ENCODE data around the gene SLC28A1. TPM values are rescaled to one million over a fixed set of nuclear protein-coding genes. Genes with fewer than 3 reads are reported as not detected.

Gene SLC28A1
- total and polyA plus RNA-seq, 2 donors (not counting 1 experiment from before 2014, with no cell fraction given): not detected

DNA sequence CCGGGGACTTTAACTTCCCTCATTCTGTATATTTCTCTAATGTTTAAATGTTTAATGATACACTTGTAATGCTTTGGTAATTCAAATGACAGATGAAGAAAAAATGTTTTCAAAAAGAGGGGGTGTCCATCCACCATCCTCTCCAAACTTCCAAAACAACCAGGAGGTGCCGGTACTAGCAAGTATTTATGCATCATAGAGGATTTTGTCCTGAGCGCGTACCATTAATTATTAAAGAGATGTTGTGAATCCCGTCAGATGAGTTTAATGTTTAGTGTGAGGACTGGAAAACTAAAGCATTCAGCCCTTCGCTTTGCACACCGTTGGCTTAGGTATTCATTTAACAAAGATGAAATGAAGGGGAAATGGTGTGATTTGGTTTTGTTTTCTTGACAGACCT is 1.3 kb downstream of the SLC28A1 start:
- Histone ChIP-seq H2AFZ (ENCODE audit: insufficient read depth, low read depth, low read length, poor library complexity, severe bottlenecking) (no peak overlapping the region), H3K27me3 (replicated peaks in 1 of 4; ENCODE audit: control extremely low read depth in 1 of 4, control insufficient read depth in 3 of 4, insufficient read depth in 4 of 4, low read length in 3 of 4) (no peaks in the 10 kb centered on the region), H3K79me2 (ENCODE audit: control insufficient read depth, insufficient read depth, low read length) (no peaks in the 10 kb centered on the region), H4K20me1 (ENCODE audit: control insufficient read depth, insufficient read depth, low read length, poor library complexity, severe bottlenecking) (no peaks in the 10 kb centered on the region), H3K27ac (ENCODE audit: low read length in 2 of 2) (no peak overlapping the region), H3K4me3 (ENCODE audit: control extremely low read depth in 1 of 5, extremely low read depth in 1 of 5, insufficient read depth in 1 of 5, low read depth in 2 of 5, low read length in 4 of 5) (no peak overlapping the region), H3K9ac (ENCODE audit: low read length) (no peak overlapping the region), H3K9me3 (ENCODE audit: control extremely low read depth in 1 of 3, control insufficient read depth in 2 of 3, insufficient read depth in 1 of 3, low read length in 2 of 3) (no peaks in the 10 kb centered on the region), H3K4me2 (replicated peaks; ENCODE audit: low read depth, low read length, poor library complexity, severe bottlenecking) (no peak overlapping the region), H3K36me3 (replicated peaks in 1 of 2; ENCODE audit: control extremely low read depth in 1 of 2, control insufficient read depth in 1 of 2, extremely low read depth in 1 of 2, insufficient read depth in 2 of 2, low read length in 1 of 2) (no peaks in the 10 kb centered on the region), H3K4me1 (ENCODE audit: control insufficient read depth in 2 of 2, insufficient read depth in 2 of 2, low read length in 2 of 2) (no peaks in the 10 kb centered on the region)
- ChIA-PET CTCF (no interaction called here), POLR2A (no interaction called here)
- Mint-ChIP-seq H3K27ac (no peak overlapping the region), H3K9me3 (ENCODE audit: insufficient read depth) (no peaks in the 10 kb centered on the region), H3K27me3 (peaks cover 5% of the 10 kb centered on the region), H3K4me1 (no peaks in the 10 kb centered on the region), H3K4me3 (no peak overlapping the region)
- ATAC-seq (ENCODE audit: low read depth): no peak
- 100% methylated on average over 3 of the region's 7 CpGs for WGBS (ENCODE audit: insufficient coverage)
- DNase-seq: no peak
- intact Hi-C loops (cut with micrococcal nuclease): no loop called here
- TF ChIP-seq CTCF (IDR thresholded peaks at IDR 0.05): no peak
- no peak for TF ChIP-seq EZH2 (IDR thresholded peaks at IDR 0.05; ENCODE audit: borderline replicate concordance, insufficient read depth, low read depth, low read length, poor library complexity, severe bottlenecking)

GRCh38 chr15:84886211-84886983 is 1.9 kb downstream of the SLC28A1 start:
- DNase-seq (no peak), ATAC-seq (ENCODE audit: low read depth) (no peak)
- Histone ChIP-seq H3K27me3 (replicated peaks in 1 of 4; ENCODE audit: control extremely low read depth in 1 of 4, control insufficient read depth in 3 of 4, insufficient read depth in 4 of 4, low read length in 3 of 4) (no peaks in the 10 kb centered on the region), H3K9me3 (ENCODE audit: control extremely low read depth in 1 of 3, control insufficient read depth in 2 of 3, insufficient read depth in 1 of 3, low read length in 2 of 3) (no peaks in the 10 kb centered on the region), H3K36me3 (replicated peaks in 1 of 2; ENCODE audit: control extremely low read depth in 1 of 2, control insufficient read depth in 1 of 2, extremely low read depth in 1 of 2, insufficient read depth in 2 of 2, low read length in 1 of 2) (no peaks in the 10 kb centered on the region), H3K9ac (ENCODE audit: low read length) (no peak overlapping the region), H3K27ac (ENCODE audit: low read length in 2 of 2) (no peak overlapping the region), H3K4me2 (replicated peaks; ENCODE audit: low read depth, low read length, poor library complexity, severe bottlenecking) (no peak overlapping the region), H2AFZ (ENCODE audit: insufficient read depth, low read depth, low read length, poor library complexity, severe bottlenecking) (no peak overlapping the region), H3K4me1 (ENCODE audit: control insufficient read depth in 2 of 2, insufficient read depth in 2 of 2, low read length in 2 of 2) (no peaks in the 10 kb centered on the region), H3K4me3 (ENCODE audit: control extremely low read depth in 1 of 5, extremely low read depth in 1 of 5, insufficient read depth in 1 of 5, low read depth in 2 of 5, low read length in 4 of 5) (no peak overlapping the region), H3K79me2 (ENCODE audit: control insufficient read depth, insufficient read depth, low read length) (no peaks in the 10 kb centered on the region), H4K20me1 (ENCODE audit: control insufficient read depth, insufficient read depth, low read length, poor library complexity, severe bottlenecking) (no peaks in the 10 kb centered on the region)
- Mint-ChIP-seq H3K4me1 (no peaks in the 10 kb centered on the region), H3K27ac (no peak overlapping the region), H3K9me3 (ENCODE audit: insufficient read depth) (no peaks in the 10 kb centered on the region), H3K4me3 (no peak overlapping the region), H3K27me3 (peaks cover 9% of the 10 kb centered on the region)
- POLR2A ChIA-PET: no interaction called here
- CTCF ChIA-PET: no interaction called here
- TF ChIP-seq CTCF (IDR thresholded peaks at IDR 0.05) (no peak), EZH2 (IDR thresholded peaks at IDR 0.05; ENCODE audit: borderline replicate concordance, insufficient read depth, low read depth, low read length, poor library complexity, severe bottlenecking) (no peak)
- 89% methylated on average over 13 of the region's 14 CpGs for WGBS (ENCODE audit: insufficient coverage)
- intact Hi-C loops (cut with micrococcal nuclease): no loop called here

Data from B cell (primary cell).